ENCODE measurements around the gene CPEB4. TPM values are rescaled to one million over a fixed set of nuclear protein-coding genes. Genes with fewer than 3 reads are reported as not detected.

The CPEB4 gene
- total and polyA plus RNA-seq, 4 donors: 14.3 to 113 (median 32.1) TPM

DNA sequence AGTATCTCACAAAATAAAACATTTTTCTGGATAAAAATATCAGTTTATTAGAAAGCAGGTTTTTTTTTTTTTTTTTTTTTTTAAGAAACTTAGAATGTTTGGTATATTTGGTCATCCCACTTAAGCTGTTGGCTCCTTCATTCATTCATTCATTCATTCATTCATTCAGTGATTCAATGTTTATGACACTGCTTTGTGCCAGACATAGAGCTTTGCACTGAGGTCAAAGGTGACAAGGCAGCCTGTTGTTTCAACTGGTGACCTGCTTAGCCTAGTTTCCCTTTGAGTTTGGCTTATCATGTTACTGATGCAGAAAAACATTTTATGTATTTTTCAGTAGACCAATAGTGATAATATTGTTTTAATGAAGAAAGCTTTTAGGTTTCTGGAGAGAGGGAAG, 23.5 kb downstream of the CPEB4 start:
- Histone ChIP-seq H3K9me3 (ENCODE audit: control insufficient read depth in 4 of 4, low read length in 3 of 4) (no peaks in the 10 kb centered on the region), H3K4me1 (ENCODE audit: control insufficient read depth in 4 of 4, insufficient read depth in 4 of 4, low read length in 3 of 4) (peaks cover 13 to 40% (median 19%) of the 10 kb centered on the region in 4 donors), H3K9ac (ENCODE audit: low read depth in 1 of 2, low read length in 2 of 2) (peak overlapping the region in 1 of 2 donors; percentile 8), H3K4me3 (ENCODE audit: low read depth in 1 of 3, low read length in 3 of 3) (no peak overlapping the region), H3K27ac (ENCODE audit: low read depth in 1 of 2, low read length in 2 of 2) (no peak overlapping the region), H3K27me3 (ENCODE audit: control insufficient read depth in 4 of 4, insufficient read depth in 4 of 4, low read length in 3 of 4) (no peaks in the 10 kb centered on the region), H3K36me3 (ENCODE audit: control insufficient read depth in 4 of 4, insufficient read depth in 3 of 4, low read depth in 1 of 4, low read length in 3 of 4) (peaks cover 0 to 12% (median 7%) of the 10 kb centered on the region in 4 donors)
- DNase-seq (ENCODE audit: low spot score): no peak
- TF ChIP-seq, protein P1, sequence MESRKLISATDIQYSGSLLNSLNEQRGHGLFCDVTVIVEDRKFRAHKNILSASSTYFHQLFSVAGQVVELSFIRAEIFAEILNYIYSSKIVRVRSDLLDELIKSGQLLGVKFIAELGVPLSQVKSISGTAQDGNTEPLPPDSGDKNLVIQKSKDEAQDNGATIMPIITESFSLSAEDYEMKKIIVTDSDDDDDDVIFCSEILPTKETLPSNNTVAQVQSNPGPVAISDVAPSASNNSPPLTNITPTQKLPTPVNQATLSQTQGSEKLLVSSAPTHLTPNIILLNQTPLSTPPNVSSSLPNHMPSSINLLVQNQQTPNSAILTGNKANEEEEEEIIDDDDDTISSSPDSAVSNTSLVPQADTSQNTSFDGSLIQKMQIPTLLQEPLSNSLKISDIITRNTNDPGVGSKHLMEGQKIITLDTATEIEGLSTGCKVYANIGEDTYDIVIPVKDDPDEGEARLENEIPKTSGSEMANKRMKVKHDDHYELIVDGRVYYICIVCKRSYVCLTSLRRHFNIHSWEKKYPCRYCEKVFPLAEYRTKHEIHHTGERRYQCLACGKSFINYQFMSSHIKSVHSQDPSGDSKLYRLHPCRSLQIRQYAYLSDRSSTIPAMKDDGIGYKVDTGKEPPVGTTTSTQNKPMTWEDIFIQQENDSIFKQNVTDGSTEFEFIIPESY (IDR thresholded peaks at IDR 0.05): no peak
- peak; percentile 28 for TF ChIP-seq RXRA (IDR thresholded peaks at IDR 0.05)
- peak; percentile 66 to 69 for TF ChIP-seq HNF4A (conservative IDR thresholded peaks at IDR 0.05)
- peak; percentile 83 for TF ChIP-seq NR2F2 (IDR thresholded peaks at IDR 0.05)

DNA sequence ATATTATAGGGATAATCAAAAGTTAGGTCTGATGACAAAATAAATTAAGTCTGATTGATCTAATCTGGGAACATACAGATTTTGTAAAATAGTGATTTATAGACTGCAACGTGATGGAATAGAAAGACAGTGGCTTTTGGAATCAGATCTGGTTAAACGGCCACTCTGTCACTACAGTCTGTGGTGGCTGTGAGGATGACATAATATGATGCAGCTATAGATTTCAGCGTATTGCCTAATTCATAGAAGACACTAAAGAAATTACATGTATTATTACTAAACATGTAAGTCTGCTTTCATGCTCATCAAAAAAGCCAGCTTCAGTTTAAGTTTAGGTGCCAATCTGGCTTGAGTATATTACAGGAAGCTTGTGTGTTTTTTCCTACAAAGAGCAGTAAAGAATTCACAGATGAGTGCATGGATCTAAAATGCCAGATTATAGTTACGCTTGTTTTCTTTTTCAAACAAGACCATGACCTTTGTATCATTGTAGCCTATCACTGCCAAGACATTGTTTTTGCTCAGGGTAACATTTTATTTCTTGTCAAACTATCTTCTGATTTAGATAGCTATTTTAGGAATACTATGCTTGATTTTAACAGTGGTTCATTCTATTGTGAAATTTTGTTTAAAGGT, 25.7 kb downstream of the CPEB4 start:
- H3K36me3 ChIP-seq (ENCODE audit: control insufficient read depth in 4 of 4, insufficient read depth in 3 of 4, low read depth in 1 of 4, low read length in 3 of 4): peaks cover 0 to 12% (median 6%) of the 10 kb centered on the region in 4 donors
- peak; percentile 10 to 15 for TF ChIP-seq RAD21 (IDR thresholded peaks at IDR 0.05)
- peak in 1 of 2 donors; percentile 37 for TF ChIP-seq RXRA (IDR thresholded peaks at IDR 0.05)
- TF ChIP-seq, protein P2, sequence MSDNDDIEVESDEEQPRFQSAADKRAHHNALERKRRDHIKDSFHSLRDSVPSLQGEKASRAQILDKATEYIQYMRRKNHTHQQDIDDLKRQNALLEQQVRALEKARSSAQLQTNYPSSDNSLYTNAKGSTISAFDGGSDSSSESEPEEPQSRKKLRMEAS (IDR thresholded peaks at IDR 0.05): no peak
- peak; percentile 6 for TF ChIP-seq HNF4G (IDR thresholded peaks at IDR 0.05)
- peak; percentile 16 for TF ChIP-seq FOXA2 (IDR thresholded peaks at IDR 0.05)
- no peak for TF ChIP-seq NR2F2 (IDR thresholded peaks at IDR 0.05)
- TF ChIP-seq HNF4A (conservative IDR thresholded peaks at IDR 0.05): peak; percentile 41 to 60
- peak; percentile 33 for TF ChIP-seq YY1 (IDR thresholded peaks at IDR 0.05)
- peak overlapping the region in 1 of 2 donors; percentile 33 for H3K9ac ChIP-seq (ENCODE audit: low read depth in 1 of 2, low read length in 2 of 2)
- no peak overlapping the region for H3K4me3 ChIP-seq (ENCODE audit: low read depth in 1 of 3, low read length in 3 of 3)
- peak overlapping the region in 1 of 2 donors; percentile 55 for H3K27ac ChIP-seq (ENCODE audit: low read depth in 1 of 2, low read length in 2 of 2)
- no peak for DNase-seq (ENCODE audit: low spot score)
- H3K27me3 ChIP-seq (ENCODE audit: control insufficient read depth in 4 of 4, insufficient read depth in 4 of 4, low read length in 3 of 4): no peaks in the 10 kb centered on the region
- no peaks in the 10 kb centered on the region for H3K9me3 ChIP-seq (ENCODE audit: control insufficient read depth in 4 of 4, low read length in 3 of 4)
- 44% methylated on average over 4 of the region's 4 CpGs for WGBS
- peaks cover 6 to 34% (median 18%) of the 10 kb centered on the region in 4 donors for H3K4me1 ChIP-seq (ENCODE audit: control insufficient read depth in 4 of 4, insufficient read depth in 4 of 4, low read length in 3 of 4)

DNA sequence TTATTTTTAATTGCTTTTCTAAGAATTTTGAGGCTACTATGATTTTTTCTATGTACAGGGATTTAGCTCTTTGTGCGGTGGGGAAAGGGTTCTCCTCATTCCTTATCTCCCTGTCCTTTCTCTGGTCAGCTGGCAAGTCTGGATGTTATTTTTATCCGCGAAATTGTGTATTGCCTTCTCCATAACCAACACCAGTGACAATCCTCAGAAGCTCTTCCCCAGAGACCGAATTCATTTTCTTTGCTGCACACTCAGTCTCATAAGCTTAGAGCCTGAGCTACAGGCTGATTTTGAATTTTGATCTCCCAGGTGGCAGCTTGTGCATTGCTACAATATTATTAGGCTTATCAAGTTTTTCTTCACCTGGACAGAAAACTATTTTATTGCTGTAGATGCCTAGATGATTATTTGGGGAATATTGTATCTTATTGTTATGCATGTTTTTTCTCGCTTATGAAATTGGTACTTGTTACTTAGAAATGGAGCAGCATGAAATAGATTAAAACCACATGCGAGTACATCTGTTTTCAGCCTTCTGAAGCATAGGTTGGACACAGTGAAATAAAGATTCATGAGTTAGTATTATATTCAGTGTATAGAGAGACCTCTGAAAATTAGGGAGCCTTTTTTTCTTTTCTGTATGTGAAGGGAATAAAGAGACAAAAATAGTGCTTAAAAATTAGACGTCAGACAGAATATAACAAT, 27.3 kb downstream of the CPEB4 start:
- no peak overlapping the region for H3K9ac ChIP-seq (ENCODE audit: low read depth in 1 of 2, low read length in 2 of 2)
- no peak overlapping the region for H3K4me3 ChIP-seq (ENCODE audit: low read depth in 1 of 3, low read length in 3 of 3)
- no peaks in the 10 kb centered on the region for H3K9me3 ChIP-seq (ENCODE audit: control insufficient read depth in 4 of 4, low read length in 3 of 4)
- H3K4me1 ChIP-seq (ENCODE audit: control insufficient read depth in 4 of 4, insufficient read depth in 4 of 4, low read length in 3 of 4): peaks cover 5 to 41% (median 18%) of the 10 kb centered on the region in 4 donors
- 82% methylated on average over 7 of the region's 7 CpGs for WGBS
- DNase-seq (ENCODE audit: low spot score): no peak
- H3K27me3 ChIP-seq (ENCODE audit: control insufficient read depth in 4 of 4, insufficient read depth in 4 of 4, low read length in 3 of 4): no peaks in the 10 kb centered on the region
- H3K36me3 ChIP-seq (ENCODE audit: control insufficient read depth in 4 of 4, insufficient read depth in 3 of 4, low read depth in 1 of 4, low read length in 3 of 4): peaks cover 0 to 12% (median 6%) of the 10 kb centered on the region in 4 donors
- TF ChIP-seq RXRA (IDR thresholded peaks at IDR 0.05) (no peak), JUND (IDR thresholded peaks at IDR 0.05) (no peak), FOXA2 (IDR thresholded peaks at IDR 0.05) (no peak), GABPA (IDR thresholded peaks at IDR 0.05 in 1 of 2, conservative IDR thresholded peaks at IDR 0.05 in 1 of 2) (no peak), HNF4A (conservative IDR thresholded peaks at IDR 0.05) (no peak), HNF4G (IDR thresholded peaks at IDR 0.05) (no peak)
- TF ChIP-seq, protein P2 (IDR thresholded peaks at IDR 0.05): no peak
- TF ChIP-seq, protein P3, sequence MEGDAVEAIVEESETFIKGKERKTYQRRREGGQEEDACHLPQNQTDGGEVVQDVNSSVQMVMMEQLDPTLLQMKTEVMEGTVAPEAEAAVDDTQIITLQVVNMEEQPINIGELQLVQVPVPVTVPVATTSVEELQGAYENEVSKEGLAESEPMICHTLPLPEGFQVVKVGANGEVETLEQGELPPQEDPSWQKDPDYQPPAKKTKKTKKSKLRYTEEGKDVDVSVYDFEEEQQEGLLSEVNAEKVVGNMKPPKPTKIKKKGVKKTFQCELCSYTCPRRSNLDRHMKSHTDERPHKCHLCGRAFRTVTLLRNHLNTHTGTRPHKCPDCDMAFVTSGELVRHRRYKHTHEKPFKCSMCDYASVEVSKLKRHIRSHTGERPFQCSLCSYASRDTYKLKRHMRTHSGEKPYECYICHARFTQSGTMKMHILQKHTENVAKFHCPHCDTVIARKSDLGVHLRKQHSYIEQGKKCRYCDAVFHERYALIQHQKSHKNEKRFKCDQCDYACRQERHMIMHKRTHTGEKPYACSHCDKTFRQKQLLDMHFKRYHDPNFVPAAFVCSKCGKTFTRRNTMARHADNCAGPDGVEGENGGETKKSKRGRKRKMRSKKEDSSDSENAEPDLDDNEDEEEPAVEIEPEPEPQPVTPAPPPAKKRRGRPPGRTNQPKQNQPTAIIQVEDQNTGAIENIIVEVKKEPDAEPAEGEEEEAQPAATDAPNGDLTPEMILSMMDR (IDR thresholded peaks at IDR 0.05; ENCODE audit: low read depth, low read length, missing input control): no peak
- no peak overlapping the region for H3K27ac ChIP-seq (ENCODE audit: low read depth in 1 of 2, low read length in 2 of 2)
